ENCODE results near the gene TMEM175. TPM values are rescaled to one million over a fixed set of nuclear protein-coding genes. Genes with fewer than 3 reads are reported as not detected.

TMEM175 gene
- total RNA-seq, 2 experiments from 2014 or later = 11.0 to 11.2 TPM

DNA sequence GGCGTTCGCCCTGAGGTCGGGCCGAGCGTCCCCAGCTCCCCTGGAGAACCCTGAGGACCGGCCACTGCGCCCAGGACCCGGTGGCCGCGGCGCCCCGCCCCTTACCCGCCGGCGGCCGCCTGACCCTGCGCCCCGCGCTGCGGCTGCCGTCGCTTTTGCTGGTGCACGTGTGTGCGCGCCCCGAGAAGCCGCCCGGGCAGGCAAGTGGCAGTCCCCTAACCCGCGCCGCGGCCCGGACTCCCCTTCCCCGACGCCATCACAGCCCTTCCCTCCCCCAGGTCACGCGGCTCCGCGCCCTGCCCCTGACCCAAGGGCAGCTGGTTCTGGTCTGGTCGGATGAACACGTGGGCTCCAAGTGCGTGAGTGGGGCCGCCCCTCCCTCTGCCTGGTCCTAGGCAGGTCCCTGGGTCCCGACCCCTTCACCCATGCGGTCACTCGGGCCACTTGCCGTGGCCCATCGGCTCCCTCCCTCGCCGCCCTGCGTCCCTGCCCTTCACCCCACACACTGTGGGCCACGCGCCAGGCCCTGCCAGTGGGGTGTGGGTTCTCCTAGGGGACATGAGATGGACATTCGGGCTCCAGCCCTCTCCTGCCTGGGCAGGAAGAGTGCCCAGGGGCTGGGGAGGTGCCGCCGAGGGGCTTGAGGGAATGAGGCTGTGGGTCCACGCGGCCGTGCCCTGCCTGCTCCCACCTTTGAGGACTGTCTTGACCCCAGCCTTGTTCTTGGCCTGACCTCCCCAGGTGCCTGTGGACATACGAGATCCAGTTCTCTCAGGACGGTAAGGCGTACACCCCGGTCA is 71.2 kb downstream of the TMEM175 start:
- H3K9me3 Mint-ChIP-seq = peaks cover 2% of the 10 kb centered on the region
- peaks cover 55% of the 10 kb centered on the region for H3K27me3 Mint-ChIP-seq
- no peak overlapping the region for H3K27ac Mint-ChIP-seq
- CTCF ChIA-PET = no interaction called here
- DNase-seq = no peak
- POLR2A ChIA-PET = no interaction called here
- ATAC-seq = no peak
- TF ChIP-seq, protein P1, sequence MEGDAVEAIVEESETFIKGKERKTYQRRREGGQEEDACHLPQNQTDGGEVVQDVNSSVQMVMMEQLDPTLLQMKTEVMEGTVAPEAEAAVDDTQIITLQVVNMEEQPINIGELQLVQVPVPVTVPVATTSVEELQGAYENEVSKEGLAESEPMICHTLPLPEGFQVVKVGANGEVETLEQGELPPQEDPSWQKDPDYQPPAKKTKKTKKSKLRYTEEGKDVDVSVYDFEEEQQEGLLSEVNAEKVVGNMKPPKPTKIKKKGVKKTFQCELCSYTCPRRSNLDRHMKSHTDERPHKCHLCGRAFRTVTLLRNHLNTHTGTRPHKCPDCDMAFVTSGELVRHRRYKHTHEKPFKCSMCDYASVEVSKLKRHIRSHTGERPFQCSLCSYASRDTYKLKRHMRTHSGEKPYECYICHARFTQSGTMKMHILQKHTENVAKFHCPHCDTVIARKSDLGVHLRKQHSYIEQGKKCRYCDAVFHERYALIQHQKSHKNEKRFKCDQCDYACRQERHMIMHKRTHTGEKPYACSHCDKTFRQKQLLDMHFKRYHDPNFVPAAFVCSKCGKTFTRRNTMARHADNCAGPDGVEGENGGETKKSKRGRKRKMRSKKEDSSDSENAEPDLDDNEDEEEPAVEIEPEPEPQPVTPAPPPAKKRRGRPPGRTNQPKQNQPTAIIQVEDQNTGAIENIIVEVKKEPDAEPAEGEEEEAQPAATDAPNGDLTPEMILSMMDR (IDR thresholded peaks at IDR 0.05) = no peak
- no peaks in the 10 kb centered on the region for H3K36me3 Mint-ChIP-seq (ENCODE audit: low read depth)
- no peaks in the 10 kb centered on the region for H3K4me1 Mint-ChIP-seq (ENCODE audit: low read depth)
- H3K4me3 Mint-ChIP-seq = no peak overlapping the region
- intact Hi-C loops (cut with micrococcal nuclease) = no loop called here

- H3K27ac Mint-ChIP-seq = no peak overlapping the region
Measured at GRCh38 chr4:1004071-1004418, 71.8 kb downstream of the TMEM175 start.

GRCh38 chr4:1004557-1005485 is 72.6 kb downstream of the TMEM175 start:
- TF ChIP-seq, protein P1 (IDR thresholded peaks at IDR 0.05) = no peak
- ChIA-PET POLR2A (interaction anchor here (0.9 to 1.1 kb wide), 2 partner anchors 11 to 74 kb away, joined by 3 read pairs; no protein-coding TSS in a partner anchor), CTCF (no interaction called here)
- H3K9me3 Mint-ChIP-seq = peaks cover 2% of the 10 kb centered on the region
- peaks cover 53% of the 10 kb centered on the region for H3K27me3 Mint-ChIP-seq
- DNase-seq (no peak), ATAC-seq (no peak)
- peaks cover 3% of the 10 kb centered on the region for H3K4me1 Mint-ChIP-seq (ENCODE audit: low read depth)
- no peak overlapping the region for H3K27ac Mint-ChIP-seq
- H3K36me3 Mint-ChIP-seq (ENCODE audit: low read depth) = no peaks in the 10 kb centered on the region
- intact Hi-C loops (cut with micrococcal nuclease) = no loop called here
- no peak overlapping the region for H3K4me3 Mint-ChIP-seq

More at GRCh38 chr4:1004071-1004418, 71.8 kb downstream of the TMEM175 start:
- peaks cover 2% of the 10 kb centered on the region for H3K4me1 Mint-ChIP-seq (ENCODE audit: low read depth)
- peaks cover 56% of the 10 kb centered on the region for H3K27me3 Mint-ChIP-seq
- TF ChIP-seq, protein P1 (IDR thresholded peaks at IDR 0.05) = no peak
- H3K4me3 Mint-ChIP-seq = no peak overlapping the region
- CTCF ChIA-PET = no interaction called here
- ATAC-seq = no peak
- no peak for DNase-seq
- intact Hi-C loops (cut with micrococcal nuclease) = no loop called here
- POLR2A ChIA-PET = no interaction called here
- peaks cover 2% of the 10 kb centered on the region for H3K9me3 Mint-ChIP-seq
- no peaks in the 10 kb centered on the region for H3K36me3 Mint-ChIP-seq (ENCODE audit: low read depth)

DNA sequence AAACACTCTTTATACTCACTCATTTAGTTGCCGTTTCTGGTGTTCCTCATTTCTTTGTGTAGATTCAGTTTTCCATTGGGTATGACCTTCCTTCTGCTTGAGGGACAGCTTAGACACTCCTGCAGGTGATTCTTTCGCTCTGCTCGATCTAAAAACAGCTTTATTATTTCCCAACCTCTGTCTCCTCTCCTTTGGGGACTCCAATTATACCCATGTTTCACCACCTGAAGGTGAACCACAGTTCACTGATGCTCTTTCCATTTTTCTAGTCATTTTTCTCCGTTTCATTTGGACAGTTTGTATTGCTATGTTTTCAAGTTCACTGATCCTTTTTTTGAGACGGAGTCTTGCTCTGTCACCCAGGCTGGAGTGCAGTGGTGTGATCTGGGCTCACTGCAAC is 74.6 kb downstream of the TMEM175 start:
- CTCF ChIA-PET = no interaction called here
- intact Hi-C loops (cut with micrococcal nuclease) = no loop called here
- POLR2A ChIA-PET = no interaction called here
- ATAC-seq (no peak), DNase-seq (no peak)
- Mint-ChIP-seq H3K9me3 (peaks cover 2% of the 10 kb centered on the region), H3K4me3 (no peak overlapping the region), H3K27me3 (peaks cover 44% of the 10 kb centered on the region), H3K27ac (no peak overlapping the region), H3K36me3 (ENCODE audit: low read depth) (no peaks in the 10 kb centered on the region), H3K4me1 (ENCODE audit: low read depth) (peaks cover 8% of the 10 kb centered on the region)
- TF ChIP-seq, protein P1 (IDR thresholded peaks at IDR 0.05) = no peak

Other genes starting within 250 kb of the TMEM175 start
- gene SLC49A3, start 243.3 kb upstream of the TMEM175 start, total RNA-seq = under 1 TPM in 1 of 2 experiments, not detected in 1; 0.23 TPM
- 10 to 100 TPM; 23.9 to 25.6 TPM for gene PCGF3, start 226.6 kb upstream of the TMEM175 start, total RNA-seq
- gene CPLX1, start 106.3 kb upstream of the TMEM175 start, total RNA-seq = not detected
- 100 to 1,000 TPM in 1 of 2 experiments, 10 to 100 TPM in 1; 97.8 to 102 TPM for gene GAK, start 144 bp upstream of the TMEM175 start, total RNA-seq
- 10 to 100 TPM; 14.3 to 16.7 TPM for gene DGKQ, start 41.1 kb downstream of the TMEM175 start, total RNA-seq
- 1 to 10 TPM; 4.8 to 5.4 TPM for gene IDUA, start 54.6 kb downstream of the TMEM175 start, total RNA-seq
- gene SLC26A1, start 60.9 kb downstream of the TMEM175 start, total RNA-seq = under 1 TPM in 1 of 2 experiments, not detected in 1; 0.27 TPM
- gene FGFRL1, start 79.2 kb downstream of the TMEM175 start, total RNA-seq = 10 to 100 TPM; 16.2 to 18.0 TPM
- gene RNF212, start 181.1 kb downstream of the TMEM175 start, total RNA-seq = 1 to 10 TPM; 3.0 to 3.3 TPM
- 10 to 100 TPM in 1 of 2 experiments, 1 to 10 TPM in 1; 9.9 to 10.5 TPM for gene SPON2, start 240.1 kb downstream of the TMEM175 start, total RNA-seq